Naive B cell (primary cell): ENCODE measurements around the gene CD4. TPM values are rescaled to one million over a fixed set of nuclear protein-coding genes. Genes with fewer than 3 reads are reported as not detected.

Experiments
- ATAC-seq, 2 donors: fragments of 150-1000 bp; cut with Tn5 transposase; 2 replicates each; pipeline ENCODE4 v1.10.0; 2021; ENCODE audit warnings: low read depth in 2 of 2, mild to moderate bottlenecking in 2 of 2, moderate library complexity in 2 of 2
- DNase-seq: peaks from one replicate; pipeline ENCODE4 v3.0.0; 2022
- H3K27ac Mint-ChIP-seq, 6 donors: one replicate each; pipeline ENCODE4 v1.8.0; 2020 to 2022; ENCODE audit warnings: mild to moderate bottlenecking in 6 of 6, mixed read lengths in 6 of 6, moderate library complexity in 5 of 6, inconsistent platforms in 2 of 6
- H3K27me3 Mint-ChIP-seq, 3 donors: one replicate each; pipeline ENCODE4 v1.8.0; 2021 to 2022; ENCODE audit warnings: mixed read lengths in 3 of 3, mild to moderate bottlenecking in 1 of 3
- H3K36me3 Mint-ChIP-seq, 2 donors: one replicate each; pipeline ENCODE4 v1.8.0; 2020 to 2022; ENCODE audit warnings: mixed read lengths in 2 of 2, inconsistent platforms in 1 of 2, mild to moderate bottlenecking in 1 of 2
- H3K4me1 Mint-ChIP-seq, 3 donors: one replicate each; pipeline ENCODE4 v1.8.0; 2020 to 2022; ENCODE audit warnings: mixed read lengths in 3 of 3, inconsistent platforms in 1 of 3, mild to moderate bottlenecking in 1 of 3, moderate library complexity in 1 of 3
- H3K4me3 Mint-ChIP-seq, 8 donors: one replicate each; pipeline ENCODE4 v1.8.0; 2020 to 2022; ENCODE audit warnings: mild to moderate bottlenecking in 8 of 8, mixed read lengths in 8 of 8, moderate library complexity in 8 of 8, inconsistent platforms in 2 of 8
- H3K9me3 Mint-ChIP-seq, 7 donors: one replicate each; pipeline ENCODE4 v1.8.0; 2020 to 2022; ENCODE audit warnings: mixed read lengths in 7 of 7, mild to moderate bottlenecking in 5 of 7, inconsistent platforms in 2 of 7, moderate library complexity in 1 of 7
- polyA plus RNA-seq, 6 donors: library from polyadenylated mRNA; unstranded; fragments of 300-500 nt; fragmentation: Illumina TruSeq; gene quantifications; one replicate each; pipeline ENCODE4 v1.2.3, GENCODE V29; 2021; ENCODE audit warnings: low read depth in 6 of 6

CD4 gene
- polyA plus RNA-seq, 6 donors from 2014 or later = 0.29 to 1.7 (median 1.1) TPM

- Mint-ChIP-seq H3K4me1 (peaks cover 25 to 40% (median 28%) of the 10 kb centered on the region in 3 donors), H3K4me3 (peak overlapping the region; percentile 93 to 99 (median 96)), H3K9me3 (no peaks in the 10 kb centered on the region), H3K27ac (peak overlapping the region; percentile 98 to 100 (median 99)), H3K36me3 (peaks cover 0 to 16% of the 10 kb centered on the region in 2 donors), H3K27me3 (peaks cover 0 to 9% (median 7%) of the 10 kb centered on the region in 3 donors)
- ATAC-seq (no peak), DNase-seq (no peak)
These were observed 35.5 kb upstream of the CD4 start for GRCh38 chr12:6753772-6754356.

GRCh38 chr12:6754411-6754810 is 34.9 kb upstream of the CD4 start:
- peak overlapping the region in 5 of 8 donors; percentile 9 to 99 (median 27) for H3K4me3 Mint-ChIP-seq
- ATAC-seq = no peak
- no peak for DNase-seq
- peaks cover 0 to 11% of the 10 kb centered on the region in 2 donors for H3K36me3 Mint-ChIP-seq
- no peaks in the 10 kb centered on the region for H3K9me3 Mint-ChIP-seq
- H3K27me3 Mint-ChIP-seq = peaks cover 0 to 9% (median 7%) of the 10 kb centered on the region in 3 donors
- peak overlapping the region in 2 of 6 donors; percentile 62 to 71 for H3K27ac Mint-ChIP-seq
- H3K4me1 Mint-ChIP-seq = peaks cover 25 to 42% (median 28%) of the 10 kb centered on the region in 3 donors

- ATAC-seq = no peak
- peaks cover 12 to 27% (median 25%) of the 10 kb centered on the region in 3 donors for H3K4me1 Mint-ChIP-seq
These were observed 32.2 kb upstream of the CD4 start for GRCh38 chr12:6757028-6757690.

GRCh38 chr12:6758506-6759095 is 30.7 kb upstream of the CD4 start:
- DNase-seq = no peak
- H3K27ac Mint-ChIP-seq = no peak overlapping the region

More at GRCh38 chr12:6757028-6757690, 32.2 kb upstream of the CD4 start:
- Mint-ChIP-seq H3K27me3 (peaks cover 9 to 13% (median 10%) of the 10 kb centered on the region in 3 donors), H3K4me3 (peak overlapping the region in 1 of 8 donors; percentile 60), H3K27ac (peak overlapping the region in 1 of 6 donors; percentile 16), H3K36me3 (no peaks in the 10 kb centered on the region), H3K9me3 (no peaks in the 10 kb centered on the region)
- DNase-seq = no peak

GRCh38 chr12:6759741-6760140 is 29.6 kb upstream of the CD4 start:
- Mint-ChIP-seq H3K36me3 (no peaks in the 10 kb centered on the region), H3K27me3 (peaks cover 18 to 23% (median 22%) of the 10 kb centered on the region in 3 donors), H3K4me1 (peaks cover 9 to 24% (median 18%) of the 10 kb centered on the region in 3 donors), H3K27ac (no peak overlapping the region), H3K9me3 (peaks cover 0 to 2% (median 0%) of the 10 kb centered on the region in 7 donors), H3K4me3 (no peak overlapping the region)
- ATAC-seq (no peak), DNase-seq (no peak)

More at GRCh38 chr12:6758506-6759095, 30.7 kb upstream of the CD4 start:
- H3K36me3 Mint-ChIP-seq = no peaks in the 10 kb centered on the region
- no peak overlapping the region for H3K4me3 Mint-ChIP-seq
- H3K27me3 Mint-ChIP-seq = peaks cover 9 to 15% (median 13%) of the 10 kb centered on the region in 3 donors
- ATAC-seq = no peak
- H3K4me1 Mint-ChIP-seq = peaks cover 4 to 19% (median 13%) of the 10 kb centered on the region in 3 donors
- no peaks in the 10 kb centered on the region for H3K9me3 Mint-ChIP-seq

GRCh38 chr12:6763380-6763779 is 25.9 kb upstream of the CD4 start:
- Mint-ChIP-seq H3K4me3 (peak overlapping the region in 1 of 8 donors; percentile 42), H3K9me3 (peaks cover 0 to 2% (median 0%) of the 10 kb centered on the region in 7 donors), H3K4me1 (peaks cover 31 to 37% (median 34%) of the 10 kb centered on the region in 3 donors), H3K27ac (no peak overlapping the region), H3K27me3 (peaks cover 37 to 44% (median 41%) of the 10 kb centered on the region in 3 donors), H3K36me3 (no peaks in the 10 kb centered on the region)
- no peak for ATAC-seq
- DNase-seq = no peak

- Mint-ChIP-seq H3K27ac (peak overlapping the region in 4 of 6 donors; percentile 12 to 80 (median 36)), H3K36me3 (no peaks in the 10 kb centered on the region), H3K4me1 (peaks cover 30 to 34% (median 31%) of the 10 kb centered on the region in 3 donors), H3K9me3 (peaks cover 0 to 2% (median 0%) of the 10 kb centered on the region in 7 donors), H3K4me3 (peak overlapping the region in 7 of 8 donors; percentile 10 to 84 (median 74)), H3K27me3 (peaks cover 45 to 53% (median 49%) of the 10 kb centered on the region in 3 donors)
- peak; percentile 80 to 87 for ATAC-seq
- peak; percentile 69 for DNase-seq
These were observed 25.1 kb upstream of the CD4 start for GRCh38 chr12:6764011-6764828.

GRCh38 chr12:6765048-6765633 is 24.2 kb upstream of the CD4 start:
- H3K27ac Mint-ChIP-seq = no peak overlapping the region
- no peaks in the 10 kb centered on the region for H3K36me3 Mint-ChIP-seq
- H3K27me3 Mint-ChIP-seq = peaks cover 49 to 55% (median 54%) of the 10 kb centered on the region in 3 donors
- no peak for ATAC-seq
- H3K9me3 Mint-ChIP-seq = peaks cover 0 to 2% (median 0%) of the 10 kb centered on the region in 7 donors
- H3K4me3 Mint-ChIP-seq = peak overlapping the region; percentile 60 to 90 (median 78)
- H3K4me1 Mint-ChIP-seq = peaks cover 30 to 34% (median 31%) of the 10 kb centered on the region in 3 donors
- no peak for DNase-seq

- H3K9me3 Mint-ChIP-seq = peaks cover 0 to 2% (median 0%) of the 10 kb centered on the region in 7 donors
- peak within 1 kb of the TSS; percentile 81 to 92 (median 88) for H3K4me3 Mint-ChIP-seq
- peak; percentile 2 to 3 for ATAC-seq
- no peak for DNase-seq
- peaks cover 30 to 34% (median 33%) of the 10 kb centered on the region in 3 donors for H3K4me1 Mint-ChIP-seq
- H3K27me3 Mint-ChIP-seq = peaks cover 48 to 63% (median 62%) of the 10 kb centered on the region in 3 donors
- peak within 1 kb of the TSS in 2 of 6 donors; percentile 55 to 83 for H3K27ac Mint-ChIP-seq
- H3K36me3 Mint-ChIP-seq = no peaks in the 10 kb centered on the region
These were observed 23.4 kb upstream of the CD4 start, which contains the start of gene PTMS for GRCh38 chr12:6765634-6766581. TSS of gene PTMS (plus strand) at chr12:6766363. CDS start at chr12:6766706, 343 bp downstream.

GRCh38 chr12:6766651-6767349 is 22.5 kb upstream of the CD4 start:
- DNase-seq (peak; percentile 60), ATAC-seq (peak; percentile 66 to 72)
- Mint-ChIP-seq H3K9me3 (peaks cover 0 to 2% (median 0%) of the 10 kb centered on the region in 7 donors), H3K4me1 (peaks cover 31 to 40% (median 36%) of the 10 kb centered on the region in 3 donors), H3K27ac (peak overlapping the region in 2 of 6 donors; percentile 55 to 83), H3K27me3 (peaks cover 49 to 72% (median 71%) of the 10 kb centered on the region in 3 donors), H3K4me3 (peak overlapping the region; percentile 76 to 92 (median 88)), H3K36me3 (no peaks in the 10 kb centered on the region)
